Subcutaneous adipose tissue (tissue), 4 donors: ENCODE data around the gene REX1BD. TPM values are rescaled to one million over a fixed set of nuclear protein-coding genes. Genes with fewer than 3 reads are reported as not detected.

Experiments
- total RNA-seq, 4 donors: library from RNA; depleted of rRNA; stranded (reverse); fragments of >200 nt; gene quantifications; one replicate each; pipeline ENCODE4 v1.1.0, GENCODE V29; 2016
- TF ChIP-seq, protein P1 (sequence below): fragments of 450-650 bp; IDR thresholded peaks from one replicate; pipeline ENCODE4 v1.5.1; 2016; ENCODE audit warnings: low read depth, mild to moderate bottlenecking, control low read depth, antibody characterized with exemption, moderate library complexity

The REX1BD gene
- total RNA-seq, 4 donors from 2014 or later = 49.1 to 128 (median 99.7) TPM

GRCh38 chr19:18611327-18612050 is 22.9 kb downstream of the REX1BD start:
- TF ChIP-seq, protein P1, sequence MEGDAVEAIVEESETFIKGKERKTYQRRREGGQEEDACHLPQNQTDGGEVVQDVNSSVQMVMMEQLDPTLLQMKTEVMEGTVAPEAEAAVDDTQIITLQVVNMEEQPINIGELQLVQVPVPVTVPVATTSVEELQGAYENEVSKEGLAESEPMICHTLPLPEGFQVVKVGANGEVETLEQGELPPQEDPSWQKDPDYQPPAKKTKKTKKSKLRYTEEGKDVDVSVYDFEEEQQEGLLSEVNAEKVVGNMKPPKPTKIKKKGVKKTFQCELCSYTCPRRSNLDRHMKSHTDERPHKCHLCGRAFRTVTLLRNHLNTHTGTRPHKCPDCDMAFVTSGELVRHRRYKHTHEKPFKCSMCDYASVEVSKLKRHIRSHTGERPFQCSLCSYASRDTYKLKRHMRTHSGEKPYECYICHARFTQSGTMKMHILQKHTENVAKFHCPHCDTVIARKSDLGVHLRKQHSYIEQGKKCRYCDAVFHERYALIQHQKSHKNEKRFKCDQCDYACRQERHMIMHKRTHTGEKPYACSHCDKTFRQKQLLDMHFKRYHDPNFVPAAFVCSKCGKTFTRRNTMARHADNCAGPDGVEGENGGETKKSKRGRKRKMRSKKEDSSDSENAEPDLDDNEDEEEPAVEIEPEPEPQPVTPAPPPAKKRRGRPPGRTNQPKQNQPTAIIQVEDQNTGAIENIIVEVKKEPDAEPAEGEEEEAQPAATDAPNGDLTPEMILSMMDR = no peak

DNA sequence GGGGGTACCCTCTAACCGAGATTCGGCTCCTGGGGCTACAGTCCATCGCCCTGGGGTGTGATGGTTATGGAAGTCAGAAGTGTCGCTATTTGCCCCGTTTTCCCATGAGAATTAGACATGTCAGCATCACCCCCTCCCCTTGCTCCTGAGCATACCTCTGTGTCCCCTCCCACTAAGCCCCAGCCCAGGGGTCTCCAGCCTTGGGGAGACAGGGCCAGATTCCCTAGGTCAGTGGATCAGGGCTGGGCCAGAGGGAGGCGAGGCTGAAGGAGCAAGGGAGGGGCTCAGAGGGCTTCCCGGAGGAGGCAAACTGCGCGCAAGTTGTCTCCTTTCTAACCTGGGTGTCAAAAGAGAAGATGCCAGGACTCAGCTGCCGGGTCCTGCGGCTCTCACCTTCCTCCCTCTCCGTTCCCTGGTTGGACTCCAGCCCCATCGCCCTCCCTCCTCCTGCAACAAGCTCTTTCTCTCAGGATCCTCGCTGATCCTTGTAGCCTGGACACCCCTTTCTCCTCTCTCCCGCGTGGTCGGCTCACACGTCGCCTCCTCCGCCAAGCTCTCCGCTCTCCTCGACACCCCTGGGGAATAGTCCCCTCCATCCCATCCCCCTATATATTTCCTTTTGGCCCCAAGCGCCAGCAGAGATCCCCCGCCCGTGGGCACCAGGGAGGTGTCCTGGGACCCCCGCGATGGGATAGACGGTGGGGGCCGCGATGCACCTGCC is 23.6 kb downstream of the REX1BD start:
- TF ChIP-seq, protein P1 = no peak

DNA sequence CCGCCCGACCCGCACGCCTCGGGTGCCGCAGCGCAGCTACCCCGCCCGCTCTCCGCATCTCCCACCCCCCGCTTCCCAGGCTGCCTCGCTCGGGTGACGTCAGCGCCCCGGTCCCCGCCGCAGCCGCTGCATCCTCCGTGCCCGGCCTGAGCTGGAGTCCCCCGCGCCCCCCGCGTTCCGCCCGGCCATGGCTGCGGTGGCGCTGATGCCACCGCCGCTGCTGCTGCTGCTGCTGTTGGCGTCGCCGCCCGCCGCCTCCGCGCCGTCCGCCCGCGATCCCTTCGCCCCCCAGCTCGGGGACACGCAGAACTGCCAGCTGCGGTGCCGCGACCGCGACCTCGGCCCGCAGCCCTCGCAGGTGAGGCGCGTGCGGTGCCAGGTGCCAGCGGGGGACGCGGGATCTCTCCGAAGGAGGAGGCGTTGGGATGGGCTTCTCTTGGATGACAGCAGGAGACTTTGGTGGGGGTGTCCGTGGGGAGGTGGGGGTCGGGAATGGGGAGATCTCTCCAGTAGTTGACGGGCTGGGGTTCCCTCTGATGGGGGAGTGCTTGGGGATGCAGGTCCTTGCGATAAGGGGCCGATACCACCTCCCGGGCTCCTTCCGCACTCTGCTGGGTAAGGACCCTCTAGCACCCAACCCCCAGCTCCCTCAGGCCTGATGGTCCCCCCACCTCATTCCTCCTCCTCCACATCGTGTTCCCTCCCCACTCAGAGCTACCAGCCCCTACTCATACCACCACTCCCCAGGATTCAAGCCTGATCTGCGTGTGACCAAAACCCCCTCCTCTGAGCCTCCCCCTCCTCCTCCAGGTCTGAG is 24.4 kb downstream of the REX1BD start, which contains the start of gene TMEM59L:
Gene TMEM59L (plus strand): TSS at position 99 of the 817 bp plus-strand sequence. CDS start 89 bp downstream, at position 188.
- TF ChIP-seq, protein P1 = no peak

DNA sequence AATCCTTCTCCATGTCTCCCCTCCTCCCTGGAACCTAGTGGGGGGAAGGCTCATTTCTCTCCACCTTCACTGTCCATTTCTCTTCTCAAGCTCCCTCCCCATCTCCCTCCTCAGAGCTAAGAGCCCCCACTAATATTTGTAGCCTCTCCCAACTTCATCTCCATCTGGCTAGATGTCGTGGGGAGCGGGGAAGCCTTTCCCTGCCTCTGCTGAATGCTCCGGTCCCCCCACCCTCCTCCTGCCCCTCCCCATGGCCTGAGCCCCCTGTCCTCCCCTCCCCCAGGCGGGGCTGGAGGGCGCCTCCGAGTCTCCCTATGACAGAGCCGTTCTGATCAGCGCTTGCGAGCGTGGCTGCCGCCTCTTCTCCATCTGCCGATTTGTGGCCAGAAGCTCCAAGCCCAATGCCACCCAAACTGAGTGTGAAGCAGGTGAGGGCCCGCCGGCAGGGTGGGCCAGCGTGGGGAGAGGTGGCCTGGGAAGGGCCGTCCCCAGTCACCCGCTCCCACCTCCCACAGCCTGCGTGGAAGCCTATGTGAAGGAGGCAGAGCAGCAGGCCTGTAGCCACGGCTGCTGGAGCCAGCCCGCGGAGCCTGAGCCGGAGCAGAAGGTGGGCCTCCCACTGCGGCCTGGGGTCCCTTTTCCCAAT is 25.1 kb downstream of the REX1BD start:
- TF ChIP-seq, protein P1 = no peak

DNA sequence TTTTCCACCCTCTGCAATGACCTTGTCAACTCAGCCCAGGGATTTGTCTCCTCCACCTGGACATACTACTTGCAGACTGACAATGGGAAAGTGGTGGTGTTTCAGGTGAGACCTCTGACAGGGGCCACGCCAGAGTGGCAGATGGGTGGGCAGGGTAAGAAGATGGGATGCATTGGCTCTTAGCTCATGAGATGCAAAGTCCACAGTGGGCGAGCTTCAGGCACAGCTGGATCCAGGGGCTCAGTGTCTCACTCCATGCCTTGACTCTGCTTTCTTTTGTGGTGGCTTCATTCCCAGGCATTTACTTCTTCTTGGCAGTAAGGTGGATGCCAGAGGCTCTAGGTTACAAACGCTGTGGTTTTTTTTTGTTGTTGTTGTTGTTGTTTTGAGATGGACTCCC is 27.4 kb downstream of the REX1BD start:
- TF ChIP-seq, protein P1 = no peak

DNA sequence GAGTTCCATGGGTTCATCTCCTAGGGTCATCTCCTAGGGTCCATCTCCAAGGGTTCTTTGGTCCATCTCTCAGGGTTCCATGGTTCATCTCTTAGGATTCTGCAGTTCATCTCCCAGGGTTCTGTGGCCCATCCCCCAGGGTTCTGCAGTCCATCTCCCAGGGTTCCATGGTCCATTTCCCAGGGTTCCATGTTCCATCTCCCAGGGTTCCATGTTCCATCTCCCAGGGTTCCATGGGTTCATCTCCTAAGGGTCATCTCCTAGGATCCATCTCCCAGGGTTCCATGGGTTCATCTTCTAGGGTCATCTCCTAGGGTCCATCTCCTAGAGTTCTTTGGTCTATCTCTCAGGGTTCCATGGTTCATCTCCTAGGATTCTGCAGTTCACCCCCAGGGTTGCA is 29.0 kb downstream of the REX1BD start:
- TF ChIP-seq, protein P1 = no peak
